HCT116 (cell line): ENCODE data around the gene TMEM244. TPM values are rescaled to one million over a fixed set of nuclear protein-coding genes. Genes with fewer than 3 reads are reported as not detected.

Experiments used
- ATAC-seq: fragments of 200-7000 bp; cut with Tn5 transposase; 2 replicates; pipeline ENCODE4 v1.9.1; 2020; ENCODE audit warnings: mild to moderate bottlenecking, moderate library complexity
- BruUV-seq: library from RNA; stranded (reverse); fragments of 400-500 nt; replicated peaks from 2 replicates; lab custom pipeline; 2021; lab: Mats Ljungman, UMichigan
- CTCF ChIA-PET: fragments of 300-600 bp; sonication (Branson Sonifier 250); formaldehyde crosslinking; loops from one replicate; lab custom pipeline; 2021; ENCODE audit warnings: antibody characterized with exemption; lab: Charles Lee
- POLR2A ChIA-PET: fragments of 300-600, 350-600 bp; sonication (Branson Sonifier 250); formaldehyde crosslinking; loops from one replicate; lab custom pipeline; 2021; ENCODE audit warnings: antibody characterized with exemption; lab: Charles Lee
- RAD21 ChIA-PET, 2 experiments: fragments of 300-600 bp; sonication (Branson Sonifier 250); formaldehyde crosslinking; loops; one replicate each; lab custom pipeline; 2023; ENCODE audit warnings: low total read pairs in 2 of 2; ENCODE audit not compliant: uncharacterized antibody in 2 of 2, unreplicated experiment in 2 of 2, low non-redundant PET in 1 of 2; lab: Charles Lee
- DNase-seq: peaks from one replicate; pipeline ENCODE4 v3.0.0-alpha.2; 2010; ENCODE audit warnings: low read depth, low spot score
- H2AFZ ChIP-seq: fragments of 200-600 bp; shearing (Covaris generic), sonication (generic); 2 replicates; pipeline ENCODE4 v1.6.1; 2017; ENCODE audit warnings: low read depth, mixed run types, mixed read lengths, antibody characterized with exemption, low read length; ENCODE audit not compliant: poor library complexity, severe bottlenecking
- H3K27ac ChIP-seq: 2 replicates; pipeline ENCODE4 v1.5.1; 2012; ENCODE audit warnings: low read depth, low read length
- H3K27me3 ChIP-seq: fragments of 200-600 bp; sonication (generic); 2 replicates; pipeline ENCODE4 v1.6.1; 2016; ENCODE audit warnings: mixed run types, low read length, mixed read lengths; ENCODE audit not compliant: insufficient read depth
- H3K36me3 ChIP-seq, 2 experiments: fragments of 200-500 bp in 1 of 2; fragments of 200-600 bp in 1 of 2; sonication (Bioruptor generic) in 1 of 2; sonication (generic) in 1 of 2; 2 replicates each; pipeline versions ENCODE4 v1.5.1 to v1.6.1; 2014 to 2016; ENCODE audit warnings: low read length in 2 of 2, inconsistent platforms in 1 of 2, mixed read lengths in 1 of 2, mixed run types in 1 of 2; ENCODE audit not compliant: insufficient read depth in 2 of 2, control insufficient read depth in 1 of 2
- H3K4me1 ChIP-seq, 2 experiments: fragments of 200-600 bp in 1 of 2; sonication (generic) in 1 of 2; 2 replicates each; pipeline versions ENCODE4 v1.5.1 to v1.6.1; 2012 to 2017; ENCODE audit warnings: low read length in 2 of 2, inconsistent platforms in 1 of 2, mild to moderate bottlenecking in 1 of 2, mixed read lengths in 1 of 2, mixed run types in 1 of 2, moderate library complexity in 1 of 2; ENCODE audit not compliant: insufficient read depth in 2 of 2, control insufficient read depth in 1 of 2
- H3K4me2 ChIP-seq: fragments of 200-600 bp; sonication (generic); 2 replicates; pipeline ENCODE4 v1.6.1; 2017; ENCODE audit warnings: mixed run types, low read length, mixed read lengths
- H3K4me3 ChIP-seq, 2 experiments: fragments of 200-600 bp in 1 of 2; sonication (generic) in 1 of 2; replicated peaks in 1 of 2; 2 replicates each; pipeline ENCODE4 v1.5.1; 2011 to 2016; ENCODE audit warnings: low read length in 2 of 2, control low read depth in 1 of 2, low read depth in 1 of 2, mild to moderate bottlenecking in 1 of 2, mixed read lengths in 1 of 2, mixed run types in 1 of 2
- H3K79me2 ChIP-seq: fragments of 200-600 bp; sonication (generic); 2 replicates; pipeline ENCODE4 v1.6.1; 2017; ENCODE audit warnings: mild to moderate bottlenecking, mixed run types, low read length, moderate library complexity, mixed read lengths; ENCODE audit not compliant: insufficient read depth
- H3K9ac ChIP-seq: fragments of 200-600 bp; sonication (generic); 2 replicates; pipeline ENCODE4 v1.6.1; 2016; ENCODE audit warnings: low read length, mixed read lengths
- H3K9me2 ChIP-seq: fragments of 200-600 bp; sonication (generic), shearing (Covaris generic); 2 replicates; pipeline ENCODE4 v1.6.1; 2017; ENCODE audit warnings: mixed run types, mild to moderate bottlenecking, moderate library complexity; ENCODE audit not compliant: insufficient read depth
- H3K9me3 ChIP-seq, 2 experiments: fragments of 200-500 bp in 1 of 2; fragments of 200-600 bp in 1 of 2; sonication (Bioruptor generic) in 1 of 2; sonication (generic) in 1 of 2; 2 replicates each; pipeline ENCODE4 v1.6.1; 2014 to 2017; ENCODE audit warnings: low read length in 2 of 2, mixed read lengths in 2 of 2, inconsistent platforms in 1 of 2, low read depth in 1 of 2, mild to moderate bottlenecking in 1 of 2, mixed run types in 1 of 2, moderate library complexity in 1 of 2; ENCODE audit not compliant: control insufficient read depth in 1 of 2, insufficient read depth in 1 of 2
- H4K20me1 ChIP-seq: fragments of 200-600 bp; sonication (generic), shearing (Covaris generic); 2 replicates; pipeline ENCODE4 v1.6.1; 2017; ENCODE audit warnings: mixed run types, mild to moderate bottlenecking, moderate library complexity; ENCODE audit not compliant: insufficient read depth
- ATF3 ChIP-seq: IDR thresholded peaks from 2 replicates; pipeline ENCODE4 v1.6.1; 2012
- CBX3 ChIP-seq: IDR thresholded peaks from 2 replicates; pipeline ENCODE4 v1.6.1; 2012; ENCODE audit warnings: low read depth
- CEBPB ChIP-seq: IDR thresholded peaks from 2 replicates; pipeline ENCODE4 v1.6.1; 2012; ENCODE audit warnings: low read depth
- EGR1 ChIP-seq: IDR thresholded peaks from 2 replicates; pipeline ENCODE4 v1.6.1; 2012; ENCODE audit warnings: low read depth
- EZH2phosphoT487 ChIP-seq: fragments of 200-600 bp; IDR thresholded peaks from 2 replicates; pipeline ENCODE4 v1.6.1; 2018; ENCODE audit warnings: antibody characterized with exemption, borderline replicate concordance
- FOSL1 ChIP-seq: IDR thresholded peaks from 2 replicates; pipeline ENCODE4 v1.6.1; 2012; ENCODE audit warnings: low read depth
- JUND ChIP-seq: IDR thresholded peaks from 2 replicates; pipeline ENCODE4 v1.6.1; 2012
- MAX ChIP-seq: IDR thresholded peaks from 2 replicates; pipeline ENCODE4 v1.6.1; 2012
- POLR2A ChIP-seq: IDR thresholded peaks from 2 replicates; pipeline ENCODE4 v1.7.0; 2011; ENCODE audit warnings: borderline replicate concordance; ENCODE audit not compliant: insufficient read depth, insufficient read length; ENCODE audit errors: extremely low read depth
- POLR2AphosphoS5 ChIP-seq: IDR thresholded peaks from 2 replicates; pipeline ENCODE4 v1.6.1; 2011; ENCODE audit warnings: mild to moderate bottlenecking, low read depth, low read length, moderate library complexity
- REST ChIP-seq: IDR thresholded peaks from 2 replicates; pipeline ENCODE4 v1.6.1; 2012; ENCODE audit warnings: low read depth
- SIN3A ChIP-seq: IDR thresholded peaks from 2 replicates; pipeline ENCODE4 v1.6.1; 2012; ENCODE audit warnings: low read depth
- SP1 ChIP-seq: IDR thresholded peaks from 2 replicates; pipeline ENCODE4 v1.6.1; 2012; ENCODE audit warnings: low read depth
- SRF ChIP-seq: IDR thresholded peaks from 2 replicates; pipeline ENCODE4 v1.6.1; 2012; ENCODE audit warnings: low read depth
- TCF7L2 ChIP-seq: IDR thresholded peaks from 2 replicates; pipeline ENCODE4 v1.7.0; 2011; ENCODE audit warnings: borderline replicate concordance, inconsistent platforms; ENCODE audit not compliant: insufficient read depth, insufficient read length; ENCODE audit errors: extremely low read depth
- YY1 ChIP-seq: IDR thresholded peaks from 2 replicates; pipeline ENCODE4 v1.6.1; 2011; ENCODE audit warnings: low read length, low read depth, moderate library complexity, mild to moderate bottlenecking; ENCODE audit not compliant: insufficient replicate concordance; ENCODE audit errors: extremely low read depth
- ZNF274 ChIP-seq: fragments of 200-500 bp; sonication (Bioruptor generic); IDR thresholded peaks from 2 replicates; pipeline ENCODE4 v1.6.1; 2014; ENCODE audit warnings: mild to moderate bottlenecking, low read depth, low read length, inconsistent platforms
- intact Hi-C: fragments of 100-400 bp; cut with micrococcal nuclease; formaldehyde crosslinking; loops from 2 replicates; pipeline ENCODE4 v1.10.0; 2022
- total RNA-seq: library from RNA; stranded (reverse); gene quantifications from one replicate; pipeline ENCODE4 v1.2.1, GENCODE V29; 2021; ENCODE audit not compliant: unreplicated experiment

Gene TMEM244
- total RNA-seq, 1 experiment from 2014 or later, result not detected

DNA sequence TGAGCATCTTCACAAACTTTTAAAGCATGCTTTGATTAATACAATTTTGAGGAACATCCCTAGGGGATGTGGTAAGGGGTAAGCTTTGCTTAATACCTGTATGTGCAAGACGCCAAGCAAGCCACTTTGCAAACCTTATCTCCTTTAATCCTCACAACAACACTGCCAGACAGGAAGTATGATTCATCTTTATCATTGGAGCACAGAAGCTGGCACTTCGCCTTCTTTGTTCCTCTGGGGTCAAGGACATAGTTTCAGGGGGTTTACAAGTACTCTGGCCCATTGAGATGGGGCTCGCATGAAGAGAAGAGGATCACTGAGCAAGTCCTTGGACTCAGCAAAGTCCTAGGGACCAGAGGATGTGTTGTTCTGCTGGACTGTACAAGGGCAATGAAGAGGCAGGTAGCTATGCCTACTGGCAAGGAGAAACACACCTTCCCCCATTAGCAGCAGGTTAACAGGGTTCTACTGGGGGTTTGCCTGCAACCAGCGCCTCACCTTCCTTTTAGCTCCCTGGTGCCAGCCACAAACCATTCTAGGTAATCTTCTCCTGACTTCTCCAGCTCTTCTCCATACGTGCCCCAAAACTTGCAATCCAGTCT, 8.8 kb downstream of the TMEM244 start (continued):
- no peak; the same call in 1 of the 2 replicates for TF ChIP-seq MAX
- no peak for TF ChIP-seq YY1
- TF ChIP-seq SIN3A, result no peak
- no peak for TF ChIP-seq EGR1

DNA sequence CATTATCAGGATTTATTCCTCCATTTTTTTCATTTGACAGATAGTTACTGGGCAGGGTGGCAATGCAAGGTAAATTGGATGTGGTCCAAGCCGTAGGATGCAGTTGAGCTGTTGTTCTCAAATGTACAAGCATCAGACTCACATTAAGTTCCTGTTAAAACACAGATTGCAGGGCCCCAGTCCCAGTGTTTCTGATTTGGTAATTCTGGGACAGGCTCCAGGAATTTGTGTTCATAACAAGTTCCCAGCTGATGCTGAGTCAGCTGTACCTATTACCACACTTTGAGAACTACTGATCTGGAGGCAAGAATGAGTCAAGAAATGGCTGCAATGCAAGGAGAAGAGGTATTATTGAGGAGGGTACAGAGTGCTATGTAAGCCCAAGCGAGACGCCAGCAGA, 11.7 kb downstream of the TMEM244 start:
- no peak for ATAC-seq

More for the DNA sequence above, 11.7 kb downstream of the TMEM244 start:
- TF ChIP-seq SRF (no peak), JUND (peak; percentile 80), ATF3 (no peak; the same call in 1 of the 2 replicates), CEBPB (peak; percentile 89), ZNF274 (no peak), SIN3A (0 out of 2 replicates have a peak, but pooled peaks have one; percentile 44), SP1 (peak; percentile 57), TCF7L2 (peak; percentile 56), CBX3 (peak; percentile 62; the same call in 1 of the 2 replicates), REST (no peak), POLR2AphosphoS5 (peak; percentile 63; the same call in 1 of the 2 replicates), FOSL1 (peak; percentile 68), POLR2A (no peak), MAX (peak; percentile 30; the same call in 1 of the 2 replicates), EZH2phosphoT487 (no peak)
- Histone ChIP-seq H3K36me3 (no peaks in the 10 kb centered on the region), H3K27me3 (no peaks in the 10 kb centered on the region), H3K9me2 (no peaks in the 10 kb centered on the region), H3K4me3 (no peak overlapping the region), H3K79me2 (no peaks in the 10 kb centered on the region), H3K27ac (no peak overlapping the region), H4K20me1 (no peaks in the 10 kb centered on the region), H2AFZ (peak overlapping the region; percentile 94), H3K4me2 (peak overlapping the region; percentile 22; the same call in 1 of the 2 replicates), H3K4me1 (peaks cover 59 to 63% of the 10 kb centered on the region in 2 experiments), H3K9ac (no peak overlapping the region), H3K9me3 (no peaks in the 10 kb centered on the region)
- ChIA-PET CTCF (no interaction called here), RAD21 (no interaction called here), POLR2A (interaction anchor here (1.4 kb wide), 1 partner anchor 350 kb away, joined by 4 read pairs; no protein-coding TSS in a partner anchor)
- DNase-seq, result peak; percentile 60
- no TSS peak for BruUV-seq
- intact Hi-C loops, result no loop called here
